ENCODE results near the gene GAA.

DNA sequence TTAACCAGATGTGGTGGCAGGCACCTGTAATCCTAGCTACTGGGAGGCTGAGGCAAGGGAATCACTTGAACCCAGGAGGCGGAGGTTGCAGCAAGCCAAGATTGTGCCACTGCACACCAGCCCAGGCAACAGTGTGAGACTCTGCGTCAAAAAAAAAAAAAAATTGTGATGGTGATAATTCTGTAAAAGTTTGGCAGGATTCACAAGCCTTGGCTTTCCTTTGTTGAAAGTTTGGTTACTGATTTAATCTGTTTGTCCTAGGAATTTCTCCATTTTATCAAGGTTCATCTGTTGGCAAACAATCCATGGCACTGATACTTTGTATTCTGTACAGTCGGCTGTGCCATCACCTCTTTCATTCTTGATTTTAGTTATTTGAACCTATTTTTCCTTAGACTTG is 29.6 kb downstream of the GAA start:
- no peak for TF ChIP-seq POLR2A (IDR thresholded peaks at IDR 0.05)
- TF ChIP-seq, protein P1, sequence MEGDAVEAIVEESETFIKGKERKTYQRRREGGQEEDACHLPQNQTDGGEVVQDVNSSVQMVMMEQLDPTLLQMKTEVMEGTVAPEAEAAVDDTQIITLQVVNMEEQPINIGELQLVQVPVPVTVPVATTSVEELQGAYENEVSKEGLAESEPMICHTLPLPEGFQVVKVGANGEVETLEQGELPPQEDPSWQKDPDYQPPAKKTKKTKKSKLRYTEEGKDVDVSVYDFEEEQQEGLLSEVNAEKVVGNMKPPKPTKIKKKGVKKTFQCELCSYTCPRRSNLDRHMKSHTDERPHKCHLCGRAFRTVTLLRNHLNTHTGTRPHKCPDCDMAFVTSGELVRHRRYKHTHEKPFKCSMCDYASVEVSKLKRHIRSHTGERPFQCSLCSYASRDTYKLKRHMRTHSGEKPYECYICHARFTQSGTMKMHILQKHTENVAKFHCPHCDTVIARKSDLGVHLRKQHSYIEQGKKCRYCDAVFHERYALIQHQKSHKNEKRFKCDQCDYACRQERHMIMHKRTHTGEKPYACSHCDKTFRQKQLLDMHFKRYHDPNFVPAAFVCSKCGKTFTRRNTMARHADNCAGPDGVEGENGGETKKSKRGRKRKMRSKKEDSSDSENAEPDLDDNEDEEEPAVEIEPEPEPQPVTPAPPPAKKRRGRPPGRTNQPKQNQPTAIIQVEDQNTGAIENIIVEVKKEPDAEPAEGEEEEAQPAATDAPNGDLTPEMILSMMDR (IDR thresholded peaks at IDR 0.05): no peak
